GM23248 (cell line): Measurements from ENCODE around the gene ATP2B2. TPM values are rescaled to one million over a fixed set of nuclear protein-coding genes. Genes with fewer than 3 reads are reported as not detected.

ENCODE experiments used
- DNase-seq: peaks from one replicate; pipeline ENCODE4 v3.0.0-alpha.2; 2015
- H2AFZ ChIP-seq: fragments of 200-600 bp; sonication (generic); 2 replicates; pipeline ENCODE4 v1.6.1; 2016; ENCODE audit warnings: antibody characterized with exemption
- H3F3A ChIP-seq: fragments of 200-600 bp; sonication (generic); 2 replicates; pipeline ENCODE4 v1.6.1; 2016; ENCODE audit warnings: mild to moderate bottlenecking, antibody characterized with exemption, mixed run types; ENCODE audit not compliant: insufficient read depth
- H3K27ac ChIP-seq: fragments of 200-600 bp; sonication (generic); 2 replicates; pipeline ENCODE4 v1.5.1; 2016; ENCODE audit warnings: mild to moderate bottlenecking
- H3K27me3 ChIP-seq: fragments of 200-600 bp; sonication (generic); replicated peaks from 2 replicates; pipeline ENCODE4 v1.6.1; 2016; ENCODE audit warnings: mild to moderate bottlenecking; ENCODE audit not compliant: insufficient read depth
- H3K36me3 ChIP-seq: fragments of 200-600 bp; sonication (generic); 2 replicates; pipeline ENCODE4 v1.6.1; 2016; ENCODE audit warnings: low read depth, mild to moderate bottlenecking
- H3K4me1 ChIP-seq: fragments of 200-600 bp; sonication (generic); 2 replicates; pipeline ENCODE4 v1.6.1; 2016; ENCODE audit warnings: mild to moderate bottlenecking; ENCODE audit not compliant: insufficient read depth
- H3K4me2 ChIP-seq: fragments of 200-600 bp; sonication (generic); one replicate; pipeline ENCODE4 v1.6.1; 2016; ENCODE audit warnings: mild to moderate bottlenecking; ENCODE audit not compliant: unreplicated experiment
- H3K4me3 ChIP-seq: fragments of 200-600 bp; sonication (generic); 2 replicates; pipeline ENCODE4 v1.5.1; 2016; ENCODE audit warnings: mild to moderate bottlenecking
- H3K79me2 ChIP-seq: fragments of 200-600 bp; sonication (generic); 2 replicates; pipeline ENCODE4 v1.6.1; 2016; ENCODE audit warnings: mild to moderate bottlenecking; ENCODE audit not compliant: insufficient read depth
- H3K9ac ChIP-seq: fragments of 200-600 bp; sonication (generic); 2 replicates; pipeline ENCODE4 v1.6.1; 2016; ENCODE audit warnings: mild to moderate bottlenecking
- H3K9me2 ChIP-seq: fragments of 200-600 bp; sonication (generic); 2 replicates; pipeline ENCODE4 v1.6.1; 2016; ENCODE audit warnings: mixed run types, mild to moderate bottlenecking, moderate library complexity; ENCODE audit not compliant: insufficient read depth
- H3K9me3 ChIP-seq: fragments of 200-600 bp; sonication (generic); one replicate; pipeline ENCODE4 v1.6.1; 2017; ENCODE audit warnings: low read depth
- H4K20me1 ChIP-seq: fragments of 200-600 bp; sonication (generic); 2 replicates; pipeline ENCODE4 v1.6.0; 2016; ENCODE audit not compliant: insufficient read depth
- EZH2 ChIP-seq: fragments of 200-600 bp; sonication (generic); IDR thresholded peaks from 2 replicates; pipeline ENCODE4 v1.6.1; 2018; ENCODE audit warnings: antibody characterized with exemption, mild to moderate bottlenecking; ENCODE audit not compliant: insufficient read depth, poor library complexity, severe bottlenecking
- EZH2phosphoT487 ChIP-seq: fragments of 200-600 bp; sonication (generic); IDR thresholded peaks from 2 replicates; pipeline ENCODE4 v1.6.1; 2018; ENCODE audit warnings: antibody characterized with exemption, moderate library complexity, mild to moderate bottlenecking, low read depth; ENCODE audit not compliant: insufficient read depth
- WGBS, 2 experiments: methylation state at CpG; one replicate each; pipeline ENCODE4 v1.1.6; 2015 to 2017; ENCODE audit warnings: low lambda C conversion rate in 2 of 2, low coverage in 1 of 2; ENCODE audit errors: missing lambda C conversion rate in 2 of 2; 5-methylcytosine and 5-hydroxymethylcytosine counted together
- in situ Hi-C: fragments of 300-500 bp; cut with MboI; formaldehyde crosslinking; loops from 2 replicates; pipeline ENCODE4 v1.15.0; 2020
- polyA plus RNA-seq: library from polyadenylated mRNA; unstranded; fragments of >200 nt; fragmentation: Nextera tagmentation; extraction: Ambion mirVana; gene quantifications from 2 replicates; pipeline ENCODE4 v1.2.1, GENCODE V29; 2016
- total RNA-seq: library from RNA; depleted of rRNA; stranded (reverse); fragments of >200 nt; shearing (Covaris generic); gene quantifications from 2 replicates; pipeline ENCODE4 v1.2.3, GENCODE V29; 2014

The ATP2B2 gene
- total and polyA plus RNA-seq, 2 experiments from 2014 or later, result not detected

DNA sequence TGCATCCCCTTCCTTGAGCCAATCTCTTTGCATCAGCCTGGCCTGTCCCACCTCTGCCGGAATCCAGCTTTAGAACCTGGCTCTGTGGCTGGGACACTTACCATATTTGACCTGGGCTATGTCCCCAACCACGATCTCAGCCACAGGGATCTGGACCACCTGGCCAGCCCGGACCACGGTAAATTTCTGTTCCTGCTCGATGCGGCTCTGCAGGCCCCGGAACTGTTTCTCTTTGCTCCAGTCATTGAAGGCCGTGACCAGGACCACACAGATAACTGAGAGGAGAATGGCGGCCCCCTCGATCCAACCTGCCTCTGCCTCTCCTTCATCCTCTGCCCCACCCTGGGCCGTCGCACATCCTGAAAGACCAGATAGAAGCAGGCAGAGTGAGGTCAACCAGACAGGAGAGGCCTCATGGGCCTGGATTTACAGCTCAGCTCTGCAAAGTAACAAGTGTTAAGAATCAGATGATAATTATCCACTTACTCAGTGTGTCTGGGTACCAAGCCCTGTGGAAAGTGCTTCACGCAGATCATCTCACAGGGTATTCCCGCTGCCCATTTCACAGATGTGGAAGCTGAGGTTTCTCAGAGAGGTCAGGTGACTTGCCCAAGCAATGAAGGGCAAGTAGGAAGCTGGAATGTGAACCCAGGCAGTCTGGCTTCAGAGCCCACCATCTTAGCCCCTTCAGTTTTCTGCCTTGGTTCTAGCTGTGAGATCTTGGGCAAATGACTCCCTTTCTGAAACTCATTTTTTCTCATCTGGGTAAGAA lies 103.2 kb downstream of the ATP2B2 start:
- in situ Hi-C loops, result no loop called here
- Histone ChIP-seq H3K79me2 (no peaks in the 10 kb centered on the region), H2AFZ (no peak overlapping the region), H3K36me3 (no peaks in the 10 kb centered on the region), H3K4me1 (no peaks in the 10 kb centered on the region), H3K9ac (no peak overlapping the region), H3K27me3 (peaks cover 11% of the 10 kb centered on the region), H3K9me2 (no peaks in the 10 kb centered on the region), H3K27ac (no peak overlapping the region), H3K9me3 (no peaks in the 10 kb centered on the region), H3F3A (no peaks in the 10 kb centered on the region), H3K4me2 (no peak overlapping the region), H4K20me1 (no peaks in the 10 kb centered on the region), H3K4me3 (no peak overlapping the region)
- WGBS, 2 experiments, result 80 to 86% methylated on average over 14 of the region's 14 CpGs
- no peak for DNase-seq
- TF ChIP-seq EZH2, result no peak
- no peak for TF ChIP-seq EZH2phosphoT487

DNA sequence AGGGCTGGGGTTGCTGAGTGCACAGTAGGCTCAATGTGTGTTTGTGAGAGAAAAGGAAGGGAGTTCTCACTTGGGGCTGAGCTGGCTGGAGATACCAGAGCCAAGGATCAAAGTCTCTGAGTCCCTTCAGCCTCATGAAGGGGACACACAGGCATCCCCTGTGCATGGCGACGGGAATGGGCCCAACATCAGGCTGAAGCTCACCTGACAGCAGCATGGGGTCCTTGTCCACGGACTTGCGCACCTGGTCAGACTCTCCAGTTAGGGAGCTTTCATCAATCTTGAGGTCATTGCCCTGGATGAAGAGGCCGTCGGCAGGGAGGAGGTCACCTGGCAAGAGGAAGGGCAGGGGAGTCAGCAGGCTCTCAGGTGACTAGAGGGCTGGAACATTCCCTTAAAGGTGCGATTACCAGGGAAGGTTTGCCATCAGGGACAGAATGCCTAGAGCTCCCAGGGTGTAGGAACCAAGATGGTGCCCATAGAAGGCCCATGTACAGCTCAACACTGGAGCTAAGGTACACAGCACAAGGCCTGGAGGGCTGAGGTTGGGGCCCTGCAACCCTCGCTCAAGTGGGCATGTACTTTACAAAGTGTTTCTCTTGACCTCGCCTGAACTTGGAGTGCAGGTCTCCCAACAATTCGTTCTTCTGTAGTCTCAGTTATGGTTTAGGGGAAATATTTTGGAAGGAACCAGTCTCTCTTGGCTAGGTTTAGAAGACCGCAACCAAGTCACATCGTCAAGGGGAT lies 104.5 kb downstream of the ATP2B2 start:
- Histone ChIP-seq H2AFZ (no peak overlapping the region), H4K20me1 (no peaks in the 10 kb centered on the region), H3K4me2 (no peak overlapping the region), H3K9me3 (no peaks in the 10 kb centered on the region), H3K9ac (no peak overlapping the region), H3K27ac (no peak overlapping the region), H3K36me3 (no peaks in the 10 kb centered on the region), H3F3A (no peaks in the 10 kb centered on the region), H3K4me3 (no peak overlapping the region), H3K79me2 (no peaks in the 10 kb centered on the region), H3K9me2 (no peaks in the 10 kb centered on the region), H3K4me1 (no peaks in the 10 kb centered on the region), H3K27me3 (peaks cover 11% of the 10 kb centered on the region)
- WGBS, 2 experiments, result 68 to 71% methylated on average over 12 of the region's 12 CpGs
- no peak for DNase-seq
- no peak for TF ChIP-seq EZH2phosphoT487
- TF ChIP-seq EZH2, result no peak
- in situ Hi-C loops, result no loop called here

DNA sequence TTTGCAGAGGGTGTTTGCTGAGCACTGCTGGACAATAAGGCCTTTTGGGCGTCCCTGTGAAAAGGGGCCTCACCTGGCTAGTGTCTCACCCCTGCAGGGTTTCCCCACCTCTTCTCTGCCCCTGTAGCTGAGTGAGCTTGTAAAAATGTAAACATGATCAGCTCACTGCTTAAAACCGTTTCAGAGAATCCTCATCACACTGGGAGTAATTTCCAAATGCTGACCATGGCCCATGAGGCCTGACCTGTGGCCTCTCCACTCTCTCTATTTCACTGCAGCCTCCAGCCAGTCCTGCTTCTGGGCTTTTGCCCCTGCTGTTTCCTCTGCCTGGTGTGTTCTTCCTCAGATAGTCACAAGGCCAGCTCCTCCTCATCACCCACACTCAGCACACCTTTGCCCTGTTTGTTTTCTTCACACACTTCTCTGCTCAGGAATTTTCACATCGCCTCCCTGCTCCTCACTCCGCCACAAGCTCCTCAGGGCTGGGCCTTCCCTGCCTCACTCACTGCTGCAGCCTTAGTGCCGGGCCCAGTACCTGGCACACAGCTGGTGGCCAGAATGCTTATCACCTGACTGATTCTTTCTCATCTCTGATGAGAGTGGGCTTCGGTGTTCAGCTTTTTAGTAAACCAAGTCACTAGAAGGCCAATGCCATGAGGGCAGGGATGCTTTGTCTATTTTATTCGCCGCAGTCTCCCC lies 105.2 kb downstream of the ATP2B2 start:
- WGBS, 2 experiments, result 53 to 55% methylated on average over 8 of the region's 8 CpGs
- no peaks in the 10 kb centered on the region for H3K79me2 ChIP-seq
- in situ Hi-C loops, result no loop called here
- H3K9me2 ChIP-seq, result no peaks in the 10 kb centered on the region
- H2AFZ ChIP-seq, result no peak overlapping the region
- H3K4me2 ChIP-seq, result no peak overlapping the region
- DNase-seq, result no peak
- no peak overlapping the region for H3K9ac ChIP-seq
- no peaks in the 10 kb centered on the region for H3F3A ChIP-seq
- H3K4me1 ChIP-seq, result no peaks in the 10 kb centered on the region
- H3K9me3 ChIP-seq, result no peaks in the 10 kb centered on the region
- no peaks in the 10 kb centered on the region for H4K20me1 ChIP-seq
- no peak overlapping the region for H3K4me3 ChIP-seq
- no peak for TF ChIP-seq EZH2phosphoT487
- TF ChIP-seq EZH2, result no peak
- H3K27me3 ChIP-seq, result peaks cover 11% of the 10 kb centered on the region
- no peak overlapping the region for H3K27ac ChIP-seq
- no peaks in the 10 kb centered on the region for H3K36me3 ChIP-seq

GRCh38 chr3:10399634-10400033 lies 105.8 kb downstream of the ATP2B2 start:
- no peak for TF ChIP-seq EZH2phosphoT487
- no peak for TF ChIP-seq EZH2
- WGBS, 2 experiments, result 45 to 49% methylated on average over 3 of the region's 3 CpGs
- no peak for DNase-seq
- H3F3A ChIP-seq, result no peaks in the 10 kb centered on the region
- H2AFZ ChIP-seq, result no peak overlapping the region
- H3K9ac ChIP-seq, result no peak overlapping the region
- in situ Hi-C loops, result no loop called here
- no peak overlapping the region for H3K4me3 ChIP-seq
- no peak overlapping the region for H3K27ac ChIP-seq
- peaks cover 5% of the 10 kb centered on the region; the same call in 1 of the 2 replicates for H3K27me3 ChIP-seq
- no peaks in the 10 kb centered on the region for H3K4me1 ChIP-seq
- no peak overlapping the region for H3K4me2 ChIP-seq
- no peaks in the 10 kb centered on the region for H3K9me2 ChIP-seq
- no peaks in the 10 kb centered on the region for H3K36me3 ChIP-seq
- H3K9me3 ChIP-seq, result no peaks in the 10 kb centered on the region
- no peaks in the 10 kb centered on the region for H3K79me2 ChIP-seq
- H4K20me1 ChIP-seq, result no peaks in the 10 kb centered on the region
